Dermis microvascular lymphatic vessel endothelial cell (primary cell): Measurements from ENCODE around the gene ADGB. TPM values are rescaled to one million over a fixed set of nuclear protein-coding genes. Genes with fewer than 3 reads are reported as not detected.

Source experiments
- DNase-seq, 2 donors: peaks; one replicate each; pipeline versions ENCODE4 v3.0.0 to v3.0.0-alpha.2; 2010; ENCODE audit warnings: low read depth in 2 of 2
- total RNA-seq: library from RNA; depleted of rRNA; stranded (reverse); fragments of >200 nt; gene quantifications from 2 replicates; pipeline ENCODE4 v1.2.1, GENCODE V29; 2014

The ADGB gene
- total RNA-seq, 1 donor from 2014 or later, result not detected

GRCh38 chr6:146861029-146861563, 262.3 kb downstream of the ADGB start:
- no peak for DNase-seq

- no peak for DNase-seq
Measured at GRCh38 chr6:146861716-146862115, 262.9 kb downstream of the ADGB start.

GRCh38 chr6:146862508-146862919, 263.7 kb downstream of the ADGB start:
- DNase-seq, result no peak

- no peak for DNase-seq
Measured at GRCh38 chr6:146864300-146864699, 265.5 kb downstream of the ADGB start.

GRCh38 chr6:146864885-146865284, 266.1 kb downstream of the ADGB start:
- DNase-seq, result no peak

Other genes starting within 250 kb of the ADGB start
- gene RAB32, start 55.1 kb upstream of the ADGB start, total RNA-seq, result 81.5 and 85.6 TPM in 2 replicates